A549 (cell line): ENCODE measurements around the gene PLA2G4B. TPM values are rescaled to one million over a fixed set of nuclear protein-coding genes. Genes with fewer than 3 reads are reported as not detected.

Experiments
- ATAC-seq, 2 experiments: fragments of 200-7000 bp in 1 of 2; fragments of >200 bp in 1 of 2; cut with Nextera tagmentation in 1 of 2; cut with Tn5 transposase in 1 of 2; 3 replicates each; pipeline versions ENCODE4 v1.8.0 to v1.9.1; 2018 to 2020; ENCODE audit warnings: mild to moderate bottlenecking in 1 of 2, moderate library complexity in 1 of 2
- CTCF ChIA-PET: fragments of 300-600 bp; sonication (Branson Sonifier 250); formaldehyde crosslinking; extraction: SDS; loops from one replicate; lab custom pipeline; 2021; ENCODE audit warnings: antibody characterized with exemption, inconsistent platforms; lab: Yijun Ruan, JAX
- POLR2A ChIA-PET: fragments of 350-600 bp; formaldehyde crosslinking; extraction: SDS; loops from one replicate; lab custom pipeline; 2021; ENCODE audit warnings: antibody characterized with exemption, inconsistent platforms; lab: Yijun Ruan, JAX
- DNase-seq, 2 experiments: peaks; one replicate each; pipeline versions ENCODE4 v3.0.0 to v3.0.0-alpha.2; 2011 to 2016; ENCODE audit warnings: low read depth in 1 of 2, low spot score in 1 of 2
- FAIRE-seq: peaks from 2 replicates; lab custom pipeline; 2011; peaks lifted over from hg19 to GRCh38; lab: Jason Lieb, UNC
- H3K27ac ChIP-seq, 2 experiments: fragments of >200 bp; sonication (Bioruptor Twin); formaldehyde crosslinking; 3 replicates each; pipeline ENCODE4 v1.5.1; 2016 to 2017
- H3K4me1 ChIP-seq: fragments of >200 bp; sonication (Bioruptor Twin); formaldehyde crosslinking; 3 replicates; pipeline ENCODE4 v1.6.1; 2016
- H3K4me2 ChIP-seq: fragments of >200 bp; sonication (Bioruptor Twin); formaldehyde crosslinking; 3 replicates; pipeline ENCODE4 v1.6.1; 2016
- H3K4me3 ChIP-seq: fragments of >200 bp; sonication (Bioruptor Twin); formaldehyde crosslinking; 3 replicates; pipeline ENCODE4 v1.5.1; 2016
- H3K9me3 ChIP-seq: fragments of >200 bp; sonication (Bioruptor Twin); formaldehyde crosslinking; 3 replicates; pipeline ENCODE4 v1.6.1; 2016
- BHLHE40 ChIP-seq: IDR thresholded peaks from 2 replicates; pipeline ENCODE4 v1.6.1; 2012; ENCODE audit warnings: low read depth, low read length, inconsistent platforms
- CEBPB ChIP-seq, 2 experiments: fragments of >200 bp in 1 of 2; sonication (Bioruptor Twin) in 1 of 2; formaldehyde crosslinking in 1 of 2; IDR thresholded peaks; 2 replicates each; pipeline ENCODE4 v1.6.1; 2012 to 2016
- ELK1 ChIP-seq: fragments of 150-350 bp; IDR thresholded peaks from 2 replicates; pipeline ENCODE4 v1.6.1; 2014; ENCODE audit warnings: low read depth, mild to moderate bottlenecking, low read length
- EP300 ChIP-seq, 2 experiments: fragments of >200 bp; sonication (Bioruptor Twin); formaldehyde crosslinking; IDR thresholded peaks; 2 replicates in 1 of 2; 3 replicates in 1 of 2; pipeline ENCODE4 v1.6.1; 2016 to 2017
- FOXS1 ChIP-seq: fragments of 250-450 bp; sonication (Bioruptor Pico); IDR thresholded peaks from 2 replicates; pipeline ENCODE4 v1.5.0; 2020; ENCODE audit warnings: mild to moderate bottlenecking, moderate library complexity
- HDAC2 ChIP-seq: fragments of 200-600 bp; sonication (generic); IDR thresholded peaks from 2 replicates; pipeline ENCODE4 v1.6.1; 2016
- KDM1A ChIP-seq: fragments of 200-600 bp; sonication (generic); IDR thresholded peaks from 2 replicates; pipeline ENCODE4 v1.6.1; 2016; ENCODE audit warnings: low read depth, mild to moderate bottlenecking
- KDM5A ChIP-seq: fragments of 200-600 bp; sonication (generic); IDR thresholded peaks from 2 replicates; pipeline ENCODE4 v1.6.1; 2016; ENCODE audit warnings: antibody characterized with exemption, mild to moderate bottlenecking
- NFE2L2 ChIP-seq: fragments of 150-350 bp; conservative IDR thresholded peaks from 2 replicates; pipeline ENCODE4 v1.6.1; 2014; ENCODE audit warnings: low read length
- NR3C1 ChIP-seq: fragments of >200 bp; sonication (Bioruptor Twin); formaldehyde crosslinking; IDR thresholded peaks from 3 replicates; pipeline ENCODE4 v1.6.1; 2017
- PBX3 ChIP-seq: IDR thresholded peaks from 2 replicates; pipeline ENCODE4 v1.6.1; 2012
- PHF8 ChIP-seq: fragments of 200-600 bp; sonication (generic); IDR thresholded peaks from 2 replicates; pipeline ENCODE4 v1.6.1; 2016; ENCODE audit warnings: low read depth, mild to moderate bottlenecking, antibody characterized with exemption, moderate library complexity, borderline replicate concordance
- RARB ChIP-seq: fragments of 250-450 bp; sonication (Bioruptor Pico); IDR thresholded peaks from 2 replicates; pipeline ENCODE4 v1.8.0; 2021; ENCODE audit warnings: mild to moderate bottlenecking, moderate library complexity
- RCOR1 ChIP-seq: fragments of 150-350 bp; IDR thresholded peaks from 2 replicates; pipeline ENCODE4 v1.6.1; 2014; ENCODE audit warnings: antibody characterized with exemption, low read length, low read depth
- TP53 ChIP-seq: fragments of 250-450 bp; sonication (Bioruptor Pico); IDR thresholded peaks from 2 replicates; pipeline ENCODE4 v1.5.0; 2021; ENCODE audit warnings: mild to moderate bottlenecking, moderate library complexity
- ZSCAN20 ChIP-seq: fragments of 250-450 bp; sonication (Bioruptor Pico); IDR thresholded peaks from 2 replicates; pipeline ENCODE4 v1.8.0; 2022; ENCODE audit warnings: mild to moderate bottlenecking, moderate library complexity
- WGBS: methylation state at CpG from one replicate; pipeline ENCODE4 v1.1.6; 2017; ENCODE audit errors: missing lambda C conversion rate; 5-methylcytosine and 5-hydroxymethylcytosine counted together
- polyA plus RNA-seq, 4 experiments: library from polyadenylated mRNA; depleted of rRNA in 3 of 4; stranded (reverse); fragments of >200 nt; fragmentation: RNase III in 1 of 4; extraction: RNeasy Plus Mini Kit Qiagen cat#74134 plus additional on column Dnase treatment in 1 of 4; gene quantifications; 2 replicates in 3 of 4; 3 replicates in 1 of 4; pipeline ENCODE4 v1.2.3, GENCODE V29; 2011 to 2017

PLA2G4B gene
- polyA plus RNA-seq, 2 of the 4 experiments (the other 2 are of a cell fraction): 2.2 to 2.6 TPM

- Histone ChIP-seq H3K27ac (no peak overlapping the region), H3K9me3 (no peaks in the 10 kb centered on the region), H3K4me2 (no peak overlapping the region), H3K4me3 (no peak overlapping the region), H3K4me1 (0 out of 3 replicates have a peak, but pooled peaks cover 3% of the 10 kb centered on the region)
- ChIA-PET POLR2A (no interaction called here), CTCF (interaction anchor here (1.0 to 3.5 kb wide), 4 partner anchors 10 to 220 kb away, joined by 3 to 16 read pairs (median 4); no protein-coding TSS in a partner anchor)
- WGBS: 80% methylated on average over 2 of the region's 11 CpGs
- DNase-seq (no peak), ATAC-seq (no peak), FAIRE-seq (no peak)
- TF ChIP-seq RCOR1: no peak
Observed at GRCh38 chr15:41823502-41823901, 15.1 kb upstream of the PLA2G4B start.

- FAIRE-seq (no peak), ATAC-seq (no peak), DNase-seq (no peak)
- CTCF ChIA-PET: interaction anchor here (1.0 to 3.5 kb wide), 4 partner anchors 11 to 221 kb away, joined by 3 to 16 read pairs (median 4); no protein-coding TSS in a partner anchor
- POLR2A ChIA-PET: no interaction called here
- Histone ChIP-seq H3K4me1 (0 out of 3 replicates have a peak, but pooled peaks cover 7% of the 10 kb centered on the region), H3K27ac (no peak overlapping the region), H3K4me2 (no peak overlapping the region), H3K4me3 (no peak overlapping the region), H3K9me3 (no peaks in the 10 kb centered on the region)
- 85% methylated on average over 12 of the region's 19 CpGs for WGBS
- TF ChIP-seq ELK1 (no peak), NFE2L2 (no peak), PBX3 (no peak)
Observed at GRCh38 chr15:41824062-41824745, 14.4 kb upstream of the PLA2G4B start.

GRCh38 chr15:41825145-41825544, 13.5 kb upstream of the PLA2G4B start:
- ChIA-PET CTCF (interaction anchor here (3.5 kb wide), 1 partner anchor 14 kb away, joined by 16 read pairs; no protein-coding TSS in a partner anchor), POLR2A (no interaction called here)
- Histone ChIP-seq H3K4me1 (0 out of 3 replicates have a peak, but pooled peaks cover 7% of the 10 kb centered on the region), H3K9me3 (no peaks in the 10 kb centered on the region), H3K4me2 (no peak overlapping the region), H3K4me3 (no peak overlapping the region), H3K27ac (no peak overlapping the region)
- 92% methylated on average over 9 of the region's 10 CpGs for WGBS
- TF ChIP-seq PHF8 (no peak), HDAC2 (no peak), CEBPB (IDR thresholded peaks at IDR 0.05) (no peak), KDM1A (no peak), NR3C1 (no peak)
- no peak for ATAC-seq
- no peak for DNase-seq
- no peak for FAIRE-seq

GRCh38 chr15:41825572-41826535, 12.8 kb upstream of the PLA2G4B start:
- POLR2A ChIA-PET: no interaction called here
- FAIRE-seq: no peak
- Histone ChIP-seq H3K4me3 (no peak overlapping the region), H3K9me3 (no peaks in the 10 kb centered on the region), H3K4me1 (0 out of 3 replicates have a peak, but pooled peaks cover 7% of the 10 kb centered on the region), H3K27ac (no peak overlapping the region), H3K4me2 (no peak overlapping the region)
- TF ChIP-seq NR3C1 (no peak), ZSCAN20 (CRISPR knock-in tag) (no peak), FOXS1 (no peak), KDM5A (no peak), EP300 (IDR thresholded peaks at IDR 0.05) (no peak), BHLHE40 (no peak), RARB (CRISPR knock-in tag) (no peak), TP53 (no peak), NFE2L2 (no peak)
- 92% methylated on average over 11 of the region's 13 CpGs for WGBS
- CTCF ChIA-PET: interaction anchor here (1.4 to 3.5 kb wide), 2 partner anchors 14 kb away, joined by 4 to 16 read pairs; no protein-coding TSS in a partner anchor
- ATAC-seq: no peak
- DNase-seq: no peak
